GM12875 (cell line): ENCODE data around the gene GCSH.

Experiments used
- H3K4me3 ChIP-seq: one replicate; pipeline ENCODE4 v1.5.1; 2011; ENCODE audit warnings: low read depth, low read length, control low read depth
- CTCF ChIP-seq: IDR thresholded peaks from 2 replicates; pipeline ENCODE4 v1.5.1; 2011; ENCODE audit warnings: low read depth, mild to moderate bottlenecking, control low read depth, inconsistent platforms, low read length, moderate library complexity, borderline replicate concordance; ENCODE audit not compliant: insufficient read depth

GCSH gene

GRCh38 chr16:81136390-81137335 lies 40.5 kb upstream of the GCSH start:
- no peak overlapping the region for H3K4me3 ChIP-seq
- no peak for TF ChIP-seq CTCF

GRCh38 chr16:81130126-81130525 lies 33.9 kb upstream of the GCSH start:
- TF ChIP-seq CTCF = no peak
- no peak overlapping the region for H3K4me3 ChIP-seq

GRCh38 chr16:81128726-81129524 lies 32.7 kb upstream of the GCSH start:
- TF ChIP-seq CTCF = no peak
- no peak overlapping the region for H3K4me3 ChIP-seq

GRCh38 chr16:81127051-81127450 lies 30.9 kb upstream of the GCSH start:
- H3K4me3 ChIP-seq = no peak overlapping the region
- no peak for TF ChIP-seq CTCF

GRCh38 chr16:81123092-81123852 lies 27.1 kb upstream of the GCSH start:
- H3K4me3 ChIP-seq = no peak overlapping the region
- TF ChIP-seq CTCF = no peak

- TF ChIP-seq CTCF = no peak
- no peak overlapping the region for H3K4me3 ChIP-seq
These were observed 25.3 kb upstream of the GCSH start for GRCh38 chr16:81121474-81121990.
